ENCODE results near the gene TMEM50A.
"Not testable (repeated sequence)": the region's sequence is repeated elsewhere in the genome, so short reads cannot be mapped to it uniquely, and the experiment has no call there.

DNA sequence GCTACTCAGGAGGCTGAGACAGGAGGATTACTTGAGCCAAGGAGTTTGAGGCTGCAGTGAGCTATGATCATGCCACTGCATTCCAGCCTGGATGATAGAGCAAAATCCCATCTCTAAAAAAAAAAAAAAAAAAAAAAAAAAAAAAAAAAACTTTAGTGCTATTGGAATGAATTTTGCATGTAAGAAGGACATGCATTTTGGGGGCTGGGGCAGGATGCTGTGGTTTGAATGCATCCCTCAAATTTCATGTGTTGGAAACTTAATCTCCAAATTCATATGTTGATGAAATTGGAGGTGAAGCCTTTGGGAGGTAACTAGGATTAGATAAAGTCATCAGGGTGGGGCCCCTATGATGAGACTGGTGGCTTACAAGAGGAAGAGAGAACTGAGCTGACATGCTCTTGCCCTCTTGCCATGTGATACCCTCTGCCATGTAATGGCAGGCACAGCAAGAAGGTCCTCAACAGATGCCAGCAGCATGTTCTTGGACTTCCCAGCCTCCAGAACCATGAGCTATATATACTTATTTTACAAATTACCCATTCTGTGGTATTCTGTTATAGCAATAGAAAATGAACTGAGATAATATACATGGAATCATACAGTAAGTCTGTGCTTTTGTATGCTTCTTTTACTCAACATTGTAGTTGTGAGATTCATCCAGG is 25.2 kb upstream of the TMEM50A start:
- TF ChIP-seq POLR2AphosphoS5, CTCF, POLR2A (IDR thresholded peaks at IDR 0.05): not testable (repeated sequence)

Measured in sigmoid colon (tissue), 4 donors.